HEK293 (cell line): ENCODE measurements around the gene ATOH1.

Experiments
- CTCF ChIP-seq: fragments of 450-650 bp; formaldehyde crosslinking; IDR thresholded peaks from 2 replicates; pipeline ENCODE4 v1.5.1; 2016; ENCODE audit warnings: missing biosample characterization, missing genetic modification characterization
- PRDM10 ChIP-seq: fragments of 450-650 bp; formaldehyde crosslinking; IDR thresholded peaks from 2 replicates; pipeline ENCODE4 v1.5.1; 2016; ENCODE audit warnings: missing biosample characterization, missing genetic modification characterization
- ZFP69B ChIP-seq: fragments of 450-650 bp; formaldehyde crosslinking; IDR thresholded peaks from 2 replicates; pipeline ENCODE4 v1.5.1; 2016; ENCODE audit warnings: missing biosample characterization, missing genetic modification characterization

- TF ChIP-seq ZFP69B (tag by site-specific recombination), result no peak
- TF ChIP-seq PRDM10 (tag by site-specific recombination), result no peak
- TF ChIP-seq CTCF (tag by site-specific recombination), result no peak
Observed at GRCh38 chr4:93825551-93826216, 2.9 kb upstream of the ATOH1 start.
